Neural progenitor cell (in vitro differentiated cells): ENCODE results near the gene FERD3L.

ENCODE experiments used
- EZH2 ChIP-seq: fragments of 200-600 bp; sonication (generic); IDR thresholded peaks from 2 replicates; pipeline ENCODE4 v1.6.1; 2017; ENCODE audit warnings: antibody characterized with exemption, mild to moderate bottlenecking, moderate library complexity
- EZH2phosphoT487 ChIP-seq: fragments of 200-600 bp; sonication (generic); IDR thresholded peaks from 2 replicates; pipeline ENCODE4 v1.6.1; 2017; ENCODE audit warnings: antibody characterized with exemption
- TF ChIP-seq, protein P1 (sequence below): fragments of 200-600 bp; sonication (generic); IDR thresholded peaks from 2 replicates; pipeline ENCODE4 v1.5.1; 2017; ENCODE audit warnings: antibody characterized with exemption, mild to moderate bottlenecking

DNA sequence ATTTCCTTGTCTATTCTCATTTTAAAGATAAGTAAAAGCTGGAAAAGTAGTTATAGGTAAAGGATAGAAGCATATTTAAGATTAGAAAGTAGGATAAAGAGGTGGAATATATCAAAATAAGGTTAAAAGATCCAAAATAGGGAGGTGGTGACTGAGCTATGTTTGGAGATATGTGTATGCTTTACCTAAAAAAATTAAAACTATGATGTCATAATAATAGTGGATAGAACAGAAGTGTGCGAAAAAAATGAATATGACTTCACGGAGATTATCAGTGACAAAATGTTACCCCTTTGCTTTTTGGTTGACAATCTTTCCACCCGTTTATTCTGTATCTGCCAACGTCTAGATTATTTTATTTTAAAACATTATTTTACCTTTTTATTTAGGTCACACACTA is 33.4 kb upstream of the FERD3L start:
- TF ChIP-seq EZH2 (no peak), EZH2phosphoT487 (no peak)
- TF ChIP-seq, protein P1, sequence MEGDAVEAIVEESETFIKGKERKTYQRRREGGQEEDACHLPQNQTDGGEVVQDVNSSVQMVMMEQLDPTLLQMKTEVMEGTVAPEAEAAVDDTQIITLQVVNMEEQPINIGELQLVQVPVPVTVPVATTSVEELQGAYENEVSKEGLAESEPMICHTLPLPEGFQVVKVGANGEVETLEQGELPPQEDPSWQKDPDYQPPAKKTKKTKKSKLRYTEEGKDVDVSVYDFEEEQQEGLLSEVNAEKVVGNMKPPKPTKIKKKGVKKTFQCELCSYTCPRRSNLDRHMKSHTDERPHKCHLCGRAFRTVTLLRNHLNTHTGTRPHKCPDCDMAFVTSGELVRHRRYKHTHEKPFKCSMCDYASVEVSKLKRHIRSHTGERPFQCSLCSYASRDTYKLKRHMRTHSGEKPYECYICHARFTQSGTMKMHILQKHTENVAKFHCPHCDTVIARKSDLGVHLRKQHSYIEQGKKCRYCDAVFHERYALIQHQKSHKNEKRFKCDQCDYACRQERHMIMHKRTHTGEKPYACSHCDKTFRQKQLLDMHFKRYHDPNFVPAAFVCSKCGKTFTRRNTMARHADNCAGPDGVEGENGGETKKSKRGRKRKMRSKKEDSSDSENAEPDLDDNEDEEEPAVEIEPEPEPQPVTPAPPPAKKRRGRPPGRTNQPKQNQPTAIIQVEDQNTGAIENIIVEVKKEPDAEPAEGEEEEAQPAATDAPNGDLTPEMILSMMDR: no peak
